Stimulated activated naive CD8-positive, alpha-beta T cell treated with anti-CD3 and anti-CD28 coated beads, Interleukin-15, Interleukin-2, amounts not matched to agents 100 U/mL and 50 U/mL, for 24 hours (primary cell): ENCODE measurements around the gene SHF.

Source experiments
- ATAC-seq: fragments of 150-1000 bp; cut with Tn5 transposase; one replicate; pipeline ENCODE4 v1.10.0; 2021
- DNase-seq: peaks from one replicate; pipeline ENCODE4 v3.0.0; 2021

The SHF gene

DNA sequence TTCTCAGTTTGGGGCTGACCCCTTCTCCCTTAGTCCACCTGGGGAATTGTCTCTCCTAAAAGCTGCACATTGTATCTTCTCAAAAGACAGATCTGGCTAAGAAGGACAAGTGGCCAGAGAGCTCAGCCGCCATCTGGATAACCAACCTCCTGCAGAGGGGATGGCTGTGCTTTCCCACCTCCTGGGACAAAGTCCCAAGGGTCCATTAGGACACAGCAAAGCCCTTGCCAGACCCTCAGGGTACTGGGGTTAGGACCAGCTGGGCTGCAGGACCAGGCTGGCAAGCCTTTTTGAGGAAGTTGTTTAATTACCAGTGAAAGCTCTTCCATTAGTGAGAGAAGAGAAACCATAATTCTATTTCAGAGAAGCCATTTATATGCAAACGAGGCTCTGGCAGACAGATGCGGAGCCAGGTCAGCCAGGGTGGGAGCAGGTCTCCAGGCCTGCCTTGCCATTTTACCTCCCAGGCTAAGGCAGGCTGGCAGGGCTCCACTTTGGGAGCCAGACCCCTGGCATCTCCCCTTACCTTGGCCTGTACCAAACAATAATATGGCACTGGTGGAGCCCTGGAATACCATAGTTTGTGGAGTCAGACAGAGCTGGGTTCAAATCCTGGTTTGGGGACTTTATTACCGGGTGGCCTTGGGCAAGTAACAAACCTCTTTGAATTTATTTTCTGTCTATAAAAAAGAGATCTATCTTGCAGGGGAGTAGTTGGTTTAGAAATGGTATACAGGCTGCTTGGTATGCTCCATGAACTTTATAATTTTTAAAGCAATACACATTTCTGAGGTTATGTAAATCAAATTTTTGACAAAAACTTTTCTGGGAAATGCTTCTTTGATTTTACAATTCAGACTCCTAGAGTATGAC is 17.9 kb downstream of the SHF start:
- DNase-seq, result no peak
- ATAC-seq, result no peak

- ATAC-seq (no peak), DNase-seq (no peak)
These were observed 18.8 kb downstream of the SHF start for GRCh38 chr15:45168751-45169551.

DNA sequence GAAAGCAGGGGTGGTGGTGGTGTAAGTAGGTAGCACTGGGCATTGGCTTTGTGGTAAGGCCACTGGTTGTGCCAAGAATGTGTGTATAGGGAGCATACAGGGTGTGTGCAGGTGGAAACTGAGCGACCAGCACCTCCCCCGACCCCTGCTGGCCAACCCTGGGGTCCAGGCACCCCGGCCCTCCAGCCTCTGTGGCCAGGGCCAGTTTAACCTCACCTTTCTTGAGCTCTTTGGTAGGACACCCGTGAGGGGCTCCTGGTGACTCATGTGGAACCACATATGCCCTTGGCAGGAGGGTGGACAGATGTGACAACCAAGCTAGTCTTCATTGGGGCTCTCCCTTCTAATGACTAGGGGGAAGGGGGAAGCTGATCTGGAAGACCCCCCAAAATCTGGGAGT is 19.5 kb downstream of the SHF start:
- no peak for ATAC-seq
- DNase-seq, result no peak

DNA sequence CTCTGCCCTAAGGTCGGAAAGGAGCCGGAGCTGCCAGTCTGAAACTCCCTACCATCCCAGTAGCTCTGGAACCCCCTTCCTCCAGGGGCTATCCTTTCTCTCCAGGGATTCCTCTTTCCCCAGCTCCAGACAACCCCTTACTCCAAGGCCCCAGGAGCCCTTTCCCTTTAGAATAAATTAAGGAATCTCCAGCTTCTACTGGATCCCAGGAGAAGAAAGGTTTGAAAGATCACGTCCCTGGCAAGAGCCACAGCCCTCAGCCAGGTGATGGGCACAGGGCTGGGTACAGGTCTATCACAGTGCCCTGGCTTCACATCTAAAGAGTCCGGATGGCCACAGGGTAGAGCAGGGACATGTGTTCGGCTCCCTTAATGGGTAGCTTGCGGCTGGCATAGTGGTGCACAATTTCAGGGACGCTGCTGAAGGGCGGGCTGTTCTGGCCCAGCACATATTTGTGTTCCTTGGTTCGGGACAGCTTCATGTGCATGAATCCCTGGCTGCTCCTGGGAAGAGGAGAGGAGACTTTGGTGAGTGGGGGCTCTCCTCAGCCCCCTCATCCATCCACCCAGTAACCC is 20.0 kb downstream of the SHF start:
- DNase-seq, result no peak
- no peak for ATAC-seq

GRCh38 chr15:45166834-45167630 is 20.7 kb downstream of the SHF start:
- DNase-seq, result peak; percentile 87
- peak; percentile 95 for ATAC-seq

DNA sequence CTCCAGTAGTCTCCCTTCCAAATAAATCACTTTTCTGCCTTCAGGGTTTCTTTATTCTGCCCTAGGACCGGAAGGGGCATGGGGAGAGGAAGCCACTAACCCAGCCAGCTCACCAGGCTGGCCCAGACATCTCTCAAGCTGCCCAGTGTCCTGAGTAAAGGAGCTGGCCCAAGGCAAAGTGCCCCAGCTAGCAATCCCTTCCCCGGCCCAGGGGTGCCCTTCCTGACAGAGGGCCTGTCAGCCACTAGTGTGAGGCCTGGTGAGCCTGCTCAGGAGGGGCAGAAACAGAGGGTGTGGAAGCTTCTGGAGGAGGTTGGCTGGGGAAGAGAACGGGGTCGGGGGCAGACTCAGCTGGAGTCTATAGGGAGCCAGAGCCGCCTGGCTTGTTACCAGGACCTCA is 22.2 kb downstream of the SHF start:
- ATAC-seq, result no peak
- no peak for DNase-seq

DNA sequence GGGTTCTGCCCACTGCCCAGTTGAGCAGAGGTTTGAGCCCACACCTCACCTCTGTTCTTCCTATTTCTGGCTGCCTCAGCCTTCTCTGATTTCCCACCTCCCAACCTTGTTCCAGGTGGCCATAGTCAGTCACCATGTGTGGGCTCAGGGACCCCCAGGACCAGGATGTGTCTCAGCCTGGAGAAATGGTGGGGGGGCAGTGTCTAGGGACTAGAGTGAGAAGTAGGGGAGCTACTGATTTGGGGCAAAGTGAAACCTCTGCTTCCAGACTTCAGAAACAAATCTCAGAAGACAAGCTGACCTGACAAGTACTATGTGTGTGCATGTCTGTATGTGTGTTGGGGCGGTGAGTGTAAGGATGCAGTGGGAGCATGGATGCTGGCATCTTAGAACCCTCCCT is 22.9 kb downstream of the SHF start:
- no peak for DNase-seq
- ATAC-seq, result no peak

DNA sequence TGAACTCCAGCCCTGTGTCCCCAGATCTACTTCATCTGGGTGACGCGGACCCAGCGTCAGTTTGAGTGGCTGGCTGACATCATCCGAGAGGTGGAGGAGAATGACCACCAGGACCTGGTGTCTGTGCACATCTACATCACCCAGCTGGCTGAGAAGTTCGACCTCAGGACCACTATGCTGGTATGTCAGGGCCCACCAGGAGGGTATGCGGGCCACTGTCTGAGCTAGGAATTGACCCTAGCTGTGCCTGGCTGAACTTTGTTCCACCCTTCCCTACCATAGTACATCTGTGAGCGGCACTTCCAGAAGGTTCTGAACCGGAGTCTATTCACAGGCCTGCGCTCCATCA is 24.3 kb downstream of the SHF start:
- no peak for DNase-seq
- no peak for ATAC-seq

DNA sequence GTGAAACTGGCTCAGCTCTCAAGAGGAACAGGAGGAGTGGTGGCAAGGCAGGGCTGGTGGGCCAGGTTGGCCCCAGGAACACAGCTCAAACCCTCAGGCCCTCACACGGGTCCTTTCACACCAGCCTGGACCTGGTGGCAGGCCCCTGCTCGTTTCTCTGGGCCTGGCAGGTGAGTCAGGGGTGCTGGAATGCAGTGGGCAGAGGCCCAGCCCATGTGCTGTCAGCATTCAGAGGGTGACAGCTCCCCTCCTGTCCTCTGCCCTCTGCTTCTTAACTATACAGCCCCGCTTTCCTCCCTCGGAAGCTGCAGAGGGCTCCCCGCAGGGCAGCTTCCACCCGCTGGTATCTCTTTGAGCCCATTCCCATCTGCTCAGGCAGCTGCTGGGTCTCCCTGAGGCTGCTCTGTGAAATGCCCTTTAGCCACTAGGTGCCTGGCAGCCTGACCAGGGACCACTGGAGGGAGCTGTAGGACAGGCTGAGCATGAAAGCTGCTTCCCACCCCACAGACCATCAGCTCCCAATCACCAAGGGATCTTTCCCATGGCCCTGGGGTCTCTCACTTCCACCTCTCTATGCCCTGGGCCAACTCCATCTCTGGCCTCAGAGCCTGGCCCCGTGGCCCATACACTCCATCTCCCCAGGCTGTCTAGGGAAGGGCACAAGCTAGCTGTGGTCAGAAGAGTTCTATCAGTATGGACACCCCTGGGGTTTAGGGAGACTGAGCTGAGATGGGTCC is 24.8 kb downstream of the SHF start:
- peak; percentile 25 for ATAC-seq

GRCh38 chr15:45161666-45162065 is 26.1 kb downstream of the SHF start:
- DNase-seq, result no peak
- ATAC-seq, result no peak

More for the DNA sequence above, 24.8 kb downstream of the SHF start:
- DNase-seq, result peak; percentile 75

DNA sequence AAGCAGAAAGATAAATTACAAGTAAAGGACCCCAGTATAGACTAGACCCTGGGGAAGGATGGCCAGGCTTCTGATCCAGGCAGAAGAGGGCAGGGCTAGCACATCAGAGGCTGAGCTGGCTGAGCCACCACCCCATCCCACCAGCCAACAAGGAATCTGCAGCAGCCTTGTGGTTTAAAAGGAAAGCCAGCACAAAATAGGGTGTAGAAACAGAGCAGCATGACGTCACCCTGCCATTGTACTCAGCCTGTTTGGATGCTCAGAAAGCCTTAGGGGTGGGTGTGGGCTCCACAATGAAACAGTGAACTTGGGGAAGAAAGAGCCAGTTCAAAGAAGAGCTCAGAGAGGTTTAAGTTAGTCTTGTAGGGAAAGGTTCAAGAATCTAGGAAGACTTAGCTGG is 29.8 kb downstream of the SHF start:
- no peak for DNase-seq
- no peak for ATAC-seq

DNA sequence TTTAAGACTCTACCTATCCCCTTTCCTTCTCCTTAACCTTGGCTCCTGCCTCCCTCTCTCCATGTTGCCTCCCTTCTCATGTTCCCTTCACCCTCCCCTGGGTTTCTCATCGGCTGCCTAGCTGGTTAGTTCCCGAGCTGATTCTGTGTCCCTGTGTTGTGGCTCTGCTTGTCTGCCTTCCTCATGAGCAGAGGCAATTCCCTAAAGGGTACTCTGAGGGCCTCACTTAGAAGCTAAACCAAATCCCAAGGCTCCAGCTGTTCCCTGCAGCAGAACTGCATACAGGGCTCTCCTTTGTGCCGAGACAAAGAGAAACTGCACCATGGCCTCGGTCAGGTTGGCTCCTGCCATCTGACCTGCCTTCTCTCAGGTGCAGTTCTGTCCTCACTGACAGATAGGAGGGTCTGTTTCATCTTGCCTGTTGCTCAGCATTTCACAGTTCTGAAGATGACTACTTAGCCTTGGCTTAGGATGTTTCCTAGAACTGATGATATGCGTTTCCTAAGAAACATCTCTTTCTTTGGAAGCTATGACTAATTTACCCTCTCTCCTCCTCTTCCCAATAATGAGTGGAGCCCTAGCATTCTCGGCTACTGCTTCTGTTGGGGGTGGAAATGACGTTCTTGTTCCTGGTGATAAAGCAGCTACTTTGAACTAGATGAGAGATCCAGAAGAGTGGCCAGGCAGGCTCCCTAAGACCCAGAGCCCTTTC is 30.9 kb downstream of the SHF start:
- ATAC-seq (no peak), DNase-seq (no peak)

GRCh38 chr15:45155739-45156138 is 32.0 kb downstream of the SHF start:
- ATAC-seq (no peak), DNase-seq (no peak)

DNA sequence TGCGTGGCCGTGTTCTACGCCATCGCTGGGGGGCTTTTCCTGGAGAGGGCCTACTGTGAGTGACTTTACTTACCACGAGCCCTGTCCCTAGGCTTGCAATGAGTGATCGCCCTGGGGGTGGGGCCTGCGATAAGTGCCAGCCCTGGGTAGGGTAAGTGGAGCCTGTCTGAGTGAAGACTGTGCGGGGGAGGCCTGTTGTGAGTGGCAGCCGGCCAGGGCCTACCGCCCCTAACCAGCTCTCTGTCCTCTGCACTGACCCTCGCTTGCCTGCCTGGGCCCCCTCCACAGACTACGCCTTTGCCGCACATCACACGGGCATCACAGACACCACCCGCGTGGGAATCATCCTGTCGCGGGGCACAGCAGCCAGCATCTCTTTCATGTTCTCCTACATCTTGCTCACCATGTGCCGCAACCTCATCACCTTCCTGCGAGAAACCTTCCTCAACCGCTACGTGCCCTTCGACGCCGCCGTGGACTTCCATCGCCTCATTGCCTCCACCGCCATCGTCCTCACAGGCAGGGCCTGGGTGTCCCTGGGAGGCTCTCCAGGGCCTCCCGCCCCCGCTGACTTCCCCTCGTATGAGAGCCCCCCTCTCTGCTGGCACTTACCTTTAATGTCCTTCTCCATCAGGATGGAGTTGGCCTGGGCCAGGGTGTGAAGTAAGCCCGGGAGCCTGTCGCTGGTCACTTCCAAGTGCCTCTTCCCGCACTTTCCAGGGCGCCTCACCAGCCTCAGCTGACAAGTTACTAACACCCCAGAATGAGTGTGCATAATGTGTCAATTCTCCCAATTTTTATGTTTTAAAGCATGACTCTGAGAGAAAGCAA is 35.6 kb downstream of the SHF start:
- ATAC-seq, result no peak
- no peak for DNase-seq

GRCh38 chr15:45150997-45151396 is 36.8 kb downstream of the SHF start:
- ATAC-seq, result no peak

DNA sequence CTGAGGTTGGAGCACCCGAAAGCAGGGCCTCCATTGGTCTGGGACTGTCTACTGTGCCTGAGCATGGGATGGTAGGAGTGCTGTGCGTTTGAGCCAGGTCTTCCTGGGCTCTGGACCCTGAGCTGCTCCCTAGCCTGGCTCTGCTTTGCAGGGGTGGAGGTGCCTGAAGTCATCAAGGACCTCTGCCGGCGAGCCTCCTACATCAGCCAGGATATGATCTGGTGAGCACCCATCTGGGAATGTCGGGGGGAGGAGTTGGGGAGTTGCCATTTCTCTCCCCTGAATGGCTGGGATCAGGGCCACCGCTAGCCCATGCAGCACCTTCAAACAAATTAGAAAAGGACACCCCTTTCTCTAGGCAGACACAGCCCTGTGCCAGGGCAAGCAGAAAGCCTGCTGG is 37.3 kb downstream of the SHF start:
- DNase-seq, result no peak
- no peak for ATAC-seq

More at GRCh38 chr15:45150997-45151396, 36.8 kb downstream of the SHF start:
- DNase-seq, result no peak

DNA sequence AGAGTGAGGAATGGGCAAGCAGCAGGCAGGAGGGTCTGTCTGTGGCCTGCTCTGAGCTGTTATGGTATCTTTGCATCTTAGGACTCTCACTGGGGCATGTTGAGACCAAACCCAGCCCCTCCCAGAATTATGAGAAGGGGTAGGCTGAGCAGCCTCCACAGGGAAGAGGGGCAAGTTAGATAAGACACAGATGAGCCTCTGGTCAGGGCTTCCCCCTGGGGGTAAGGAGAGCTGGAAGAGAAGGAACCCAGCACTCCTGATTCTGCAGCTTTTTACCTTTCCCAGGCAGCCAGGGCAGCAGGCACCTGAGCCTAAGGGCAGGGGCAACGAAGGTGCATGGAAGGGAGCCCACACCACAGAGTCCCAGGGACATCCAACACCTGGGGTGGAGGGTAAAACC is 38.7 kb downstream of the SHF start:
- no peak for ATAC-seq
- no peak for DNase-seq

GRCh38 chr15:45148076-45149059 is 39.4 kb downstream of the SHF start:
- no peak for DNase-seq
- no peak for ATAC-seq

DNA sequence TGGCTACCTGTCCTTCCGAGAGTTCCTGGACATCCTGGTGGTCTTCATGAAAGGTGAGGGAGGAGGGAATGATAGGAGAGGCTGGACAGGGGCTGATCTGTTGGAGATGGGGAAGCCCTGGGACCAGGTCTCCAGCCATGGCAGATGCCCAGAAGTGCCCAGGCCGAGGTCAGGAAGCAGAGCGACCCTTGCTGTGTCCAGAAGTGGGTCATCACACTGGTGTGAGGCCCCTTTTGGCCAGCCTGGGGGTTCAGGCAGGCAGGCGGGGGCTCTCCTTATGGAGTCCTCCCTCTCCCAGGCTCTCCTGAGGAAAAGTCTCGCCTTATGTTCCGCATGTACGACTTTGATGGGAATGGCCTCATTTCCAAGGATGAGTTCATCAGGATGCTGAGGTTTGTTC is 40.2 kb downstream of the SHF start:
- DNase-seq (no peak), ATAC-seq (no peak)
